ENCODE measurements around the gene WWOX. TPM values are rescaled to one million over a fixed set of nuclear protein-coding genes. Genes with fewer than 3 reads are reported as not detected.

Gene WWOX
- total and polyA plus RNA-seq, 2 of the 13 experiments (the other 11 are each of a cell fraction or from before 2014, with no cell fraction given) = 9.1 to 37.4 TPM

DNA sequence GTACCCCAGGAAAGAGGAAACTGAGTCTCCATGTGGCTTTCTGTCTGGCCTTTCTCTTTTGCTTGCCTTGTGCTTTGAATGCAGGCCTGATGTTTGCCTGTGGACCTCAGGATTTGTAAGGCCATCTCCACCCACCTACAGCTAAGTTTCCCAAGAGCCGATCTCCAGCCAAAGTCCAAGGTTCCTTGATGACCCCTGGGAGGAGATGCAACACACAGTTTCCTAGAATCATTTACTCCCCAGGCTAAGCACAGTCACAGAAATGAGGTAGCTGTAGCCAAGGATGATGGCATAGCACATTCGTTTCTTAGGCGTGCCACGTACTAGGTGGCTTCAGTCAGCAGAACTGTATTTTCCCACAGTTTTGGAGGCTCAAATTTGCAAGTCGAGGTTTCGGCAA lies 905.6 kb downstream of the WWOX start:
- no peak overlapping the region for H2AFZ ChIP-seq (ENCODE audit: low read length)
- H3K79me2 ChIP-seq (ENCODE audit: insufficient read depth, low read length) = no peaks in the 10 kb centered on the region
- POLR2A ChIA-PET = no interaction called here
- no peak for DNase-seq (ENCODE audit: low spot score)
- H3K9me3 ChIP-seq (ENCODE audit: low read length) = no peaks in the 10 kb centered on the region
- no TSS peak for BruUV-seq (replicated peaks)
- no peak overlapping the region for H3K4me2 ChIP-seq (ENCODE audit: low read depth, low read length)
- intact Hi-C loops (cut with micrococcal nuclease; ENCODE audit: unreplicated experiment) = no loop called here
- H4K20me1 ChIP-seq (ENCODE audit: insufficient read depth, low read length) = no peaks in the 10 kb centered on the region
- H3K27ac ChIP-seq (ENCODE audit: extremely low read length, insufficient read depth, low read length) = no peak overlapping the region
- ATAC-seq = no peak
- CTCF ChIA-PET (ENCODE audit: low intra/inter-chr PET ratio, low total read pairs) = no interaction called here
- 59% methylated on average over 6 of the region's 6 CpGs for WGBS (ENCODE audit: low lambda C conversion rate)
- no peaks in the 10 kb centered on the region for H3K27me3 ChIP-seq (ENCODE audit: control insufficient read depth in 1 of 2, insufficient read depth in 2 of 2, low read length in 2 of 2)
- H3K36me3 ChIP-seq (replicated peaks in 1 of 2; ENCODE audit: control insufficient read depth in 1 of 2, insufficient read depth in 2 of 2, low read length in 2 of 2) = no peaks in the 10 kb centered on the region
- no peak overlapping the region for H3K4me3 ChIP-seq (replicated peaks in 1 of 3; ENCODE audit: insufficient read depth in 1 of 3, low read depth in 2 of 3, low read length in 3 of 3)
- no peak overlapping the region for H3K9ac ChIP-seq (ENCODE audit: insufficient read depth, low read depth, low read length)
- no peak for FAIRE-seq
- no peaks in the 10 kb centered on the region for H3K4me1 ChIP-seq (ENCODE audit: insufficient read depth, low read length)
- in situ Hi-C loops (cut with HindIII; ENCODE audit: extremely low pct_ligation_motif_present, low pct_unique_long_range_greater_than_20kb) = no loop called here
- TF ChIP-seq HNF4A (CRISPR knock-in tag; IDR thresholded peaks at IDR 0.05) (peak; percentile 40), ZMYM2 (CRISPR knock-in tag; IDR thresholded peaks at IDR 0.05) (no peak), CCDC6 (CRISPR knock-in tag; IDR thresholded peaks at IDR 0.05) (no peak), HNRNPH1 (optimal IDR thresholded peaks at IDR 0.05; ENCODE audit: low read depth, low read length) (no peak)
- TF ChIP-seq, protein P1, sequence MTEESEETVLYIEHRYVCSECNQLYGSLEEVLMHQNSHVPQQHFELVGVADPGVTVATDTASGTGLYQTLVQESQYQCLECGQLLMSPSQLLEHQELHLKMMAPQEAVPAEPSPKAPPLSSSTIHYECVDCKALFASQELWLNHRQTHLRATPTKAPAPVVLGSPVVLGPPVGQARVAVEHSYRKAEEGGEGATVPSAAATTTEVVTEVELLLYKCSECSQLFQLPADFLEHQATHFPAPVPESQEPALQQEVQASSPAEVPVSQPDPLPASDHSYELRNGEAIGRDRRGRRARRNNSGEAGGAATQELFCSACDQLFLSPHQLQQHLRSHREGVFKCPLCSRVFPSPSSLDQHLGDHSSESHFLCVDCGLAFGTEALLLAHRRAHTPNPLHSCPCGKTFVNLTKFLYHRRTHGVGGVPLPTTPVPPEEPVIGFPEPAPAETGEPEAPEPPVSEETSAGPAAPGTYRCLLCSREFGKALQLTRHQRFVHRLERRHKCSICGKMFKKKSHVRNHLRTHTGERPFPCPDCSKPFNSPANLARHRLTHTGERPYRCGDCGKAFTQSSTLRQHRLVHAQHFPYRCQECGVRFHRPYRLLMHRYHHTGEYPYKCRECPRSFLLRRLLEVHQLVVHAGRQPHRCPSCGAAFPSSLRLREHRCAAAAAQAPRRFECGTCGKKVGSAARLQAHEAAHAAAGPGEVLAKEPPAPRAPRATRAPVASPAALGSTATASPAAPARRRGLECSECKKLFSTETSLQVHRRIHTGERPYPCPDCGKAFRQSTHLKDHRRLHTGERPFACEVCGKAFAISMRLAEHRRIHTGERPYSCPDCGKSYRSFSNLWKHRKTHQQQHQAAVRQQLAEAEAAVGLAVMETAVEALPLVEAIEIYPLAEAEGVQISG (CRISPR knock-in tag; IDR thresholded peaks at IDR 0.05) = no peak

DNA sequence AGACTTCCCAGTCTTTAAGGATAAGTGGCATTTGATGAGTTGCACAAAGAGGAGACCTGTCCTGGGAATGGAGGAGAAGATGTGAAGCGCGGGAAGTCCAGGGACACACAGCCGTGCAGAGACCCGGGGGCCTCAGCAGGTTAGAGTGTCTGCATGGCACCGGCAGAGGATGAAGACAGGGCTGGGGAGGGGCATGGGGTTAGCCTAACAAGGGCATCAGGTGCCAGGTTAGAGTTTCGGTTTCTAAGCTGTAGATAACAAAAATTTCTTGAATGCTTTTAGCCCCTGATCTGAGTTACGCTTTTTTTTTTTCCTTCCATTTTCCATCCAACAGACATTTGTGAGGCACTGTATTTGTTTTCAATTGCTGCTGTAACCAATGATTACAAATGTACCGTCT lies 906.8 kb downstream of the WWOX start:
- POLR2A ChIA-PET = no interaction called here
- Histone ChIP-seq H3K9ac (ENCODE audit: insufficient read depth, low read depth, low read length) (no peak overlapping the region), H3K9me3 (ENCODE audit: low read length) (no peaks in the 10 kb centered on the region), H4K20me1 (ENCODE audit: insufficient read depth, low read length) (no peaks in the 10 kb centered on the region), H3K27me3 (ENCODE audit: control insufficient read depth in 1 of 2, insufficient read depth in 2 of 2, low read length in 2 of 2) (no peaks in the 10 kb centered on the region), H3K4me1 (ENCODE audit: insufficient read depth, low read length) (no peaks in the 10 kb centered on the region), H3K27ac (ENCODE audit: extremely low read length, insufficient read depth, low read length) (no peak overlapping the region), H3K4me2 (ENCODE audit: low read depth, low read length) (no peak overlapping the region), H3K36me3 (replicated peaks in 1 of 2; ENCODE audit: control insufficient read depth in 1 of 2, insufficient read depth in 2 of 2, low read length in 2 of 2) (no peaks in the 10 kb centered on the region), H2AFZ (ENCODE audit: low read length) (no peak overlapping the region), H3K4me3 (replicated peaks in 1 of 3; ENCODE audit: insufficient read depth in 1 of 3, low read depth in 2 of 3, low read length in 3 of 3) (no peak overlapping the region), H3K79me2 (ENCODE audit: insufficient read depth, low read length) (no peaks in the 10 kb centered on the region)
- BruUV-seq (replicated peaks) = no TSS peak
- ATAC-seq (no peak), DNase-seq (ENCODE audit: low spot score) (no peak), FAIRE-seq (no peak)
- intact Hi-C loops (cut with micrococcal nuclease; ENCODE audit: unreplicated experiment) = no loop called here
- in situ Hi-C loops (cut with HindIII; ENCODE audit: extremely low pct_ligation_motif_present, low pct_unique_long_range_greater_than_20kb) = no loop called here
- 67% methylated on average over 8 of the region's 8 CpGs for whole genome bisulfite sequencing (ENCODE audit: low lambda C conversion rate)
- CTCF ChIA-PET (ENCODE audit: low intra/inter-chr PET ratio, low total read pairs) = no interaction called here
- TF ChIP-seq NFKB2 (CRISPR knock-in tag; IDR thresholded peaks at IDR 0.05; ENCODE audit: borderline replicate concordance) = no peak
- no peak for TF ChIP-seq RBFOX2 (IDR thresholded peaks at IDR 0.05; ENCODE audit: low read depth, low read length)
- no peak for TF ChIP-seq DMAP1 (CRISPR knock-in tag; IDR thresholded peaks at IDR 0.05)
- TF ChIP-seq, protein P2, sequence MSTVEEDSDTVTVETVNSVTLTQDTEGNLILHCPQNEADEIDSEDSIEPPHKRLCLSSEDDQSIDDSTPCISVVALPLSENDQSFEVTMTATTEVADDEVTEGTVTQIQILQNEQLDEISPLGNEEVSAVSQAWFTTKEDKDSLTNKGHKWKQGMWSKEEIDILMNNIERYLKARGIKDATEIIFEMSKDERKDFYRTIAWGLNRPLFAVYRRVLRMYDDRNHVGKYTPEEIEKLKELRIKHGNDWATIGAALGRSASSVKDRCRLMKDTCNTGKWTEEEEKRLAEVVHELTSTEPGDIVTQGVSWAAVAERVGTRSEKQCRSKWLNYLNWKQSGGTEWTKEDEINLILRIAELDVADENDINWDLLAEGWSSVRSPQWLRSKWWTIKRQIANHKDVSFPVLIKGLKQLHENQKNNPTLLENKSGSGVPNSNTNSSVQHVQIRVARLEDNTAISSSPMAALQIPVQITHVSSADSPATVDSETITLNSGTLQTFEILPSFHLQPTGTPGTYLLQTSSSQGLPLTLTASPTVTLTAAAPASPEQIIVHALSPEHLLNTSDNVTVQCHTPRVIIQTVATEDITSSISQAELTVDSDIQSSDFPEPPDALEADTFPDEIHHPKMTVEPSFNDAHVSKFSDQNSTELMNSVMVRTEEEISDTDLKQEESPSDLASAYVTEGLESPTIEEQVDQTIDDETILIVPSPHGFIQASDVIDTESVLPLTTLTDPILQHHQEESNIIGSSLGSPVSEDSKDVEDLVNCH (CRISPR knock-in tag; IDR thresholded peaks at IDR 0.05) = no peak
- TF ChIP-seq ZNF207 (IDR thresholded peaks at IDR 0.05; ENCODE audit: borderline replicate concordance) = no peak
- no peak for TF ChIP-seq MYNN (CRISPR knock-in tag; IDR thresholded peaks at IDR 0.05; ENCODE audit: low read depth)
- TF ChIP-seq HNRNPH1 (optimal IDR thresholded peaks at IDR 0.05; ENCODE audit: low read depth, low read length) = no peak
- no peak for TF ChIP-seq ZNF441 (CRISPR knock-in tag; IDR thresholded peaks at IDR 0.05; ENCODE audit: borderline replicate concordance)
- TF ChIP-seq ZNF577 (CRISPR knock-in tag; IDR thresholded peaks at IDR 0.05; ENCODE audit: borderline replicate concordance, low read depth) = no peak
- no peak for TF ChIP-seq HNRNPL (IDR thresholded peaks at IDR 0.05; ENCODE audit: low read depth, low read length)
- no peak for TF ChIP-seq HOXD1 (CRISPR knock-in tag; IDR thresholded peaks at IDR 0.05)
- no peak for TF ChIP-seq ISX (CRISPR knock-in tag; conservative IDR thresholded peaks at IDR 0.05)
- TF ChIP-seq ZNF839 (CRISPR knock-in tag; IDR thresholded peaks at IDR 0.05; ENCODE audit: borderline replicate concordance) = no peak
